Calu3 (cell line): Measurements from ENCODE around the gene AP1M1. TPM values are rescaled to one million over a fixed set of nuclear protein-coding genes. Genes with fewer than 3 reads are reported as not detected.

Source experiments
- BruUV-seq: library from RNA; stranded (reverse); fragments of 400-500 nt; replicated peaks from 2 replicates; lab custom pipeline; 2021; lab: Mats Ljungman, UMichigan
- CTCF ChIA-PET: fragments of 300-600 bp; sonication (Branson Sonifier 250); formaldehyde crosslinking; loops from one replicate; lab custom pipeline; 2022; ENCODE audit warnings: antibody characterized with exemption; lab: Charles Lee
- DNase-seq: peaks from one replicate; pipeline ENCODE4 v3.0.0; 2022
- H3K27ac Mint-ChIP-seq: one replicate; pipeline ENCODE4 v1.8.0; 2022; ENCODE audit warnings: mixed read lengths; ENCODE audit not compliant: unreplicated experiment
- H3K27me3 Mint-ChIP-seq: one replicate; pipeline ENCODE4 v1.8.0; 2022; ENCODE audit warnings: mixed read lengths; ENCODE audit not compliant: unreplicated experiment
- H3K36me3 Mint-ChIP-seq: one replicate; pipeline ENCODE4 v1.8.0; 2022; ENCODE audit warnings: mild to moderate bottlenecking, moderate library complexity, mixed read lengths; ENCODE audit not compliant: insufficient read depth, unreplicated experiment
- H3K4me1 Mint-ChIP-seq: one replicate; pipeline ENCODE4 v1.8.0; 2022; ENCODE audit warnings: mild to moderate bottlenecking, low read depth, mixed read lengths; ENCODE audit not compliant: unreplicated experiment
- H3K4me3 Mint-ChIP-seq: one replicate; pipeline ENCODE4 v1.8.0; 2022; ENCODE audit warnings: mild to moderate bottlenecking, low read depth, moderate library complexity, mixed read lengths; ENCODE audit not compliant: unreplicated experiment
- H3K9me3 Mint-ChIP-seq: one replicate; pipeline ENCODE4 v1.8.0; 2022; ENCODE audit warnings: low read depth, mixed read lengths; ENCODE audit not compliant: unreplicated experiment
- CTCF ChIP-seq: fragments of 200-600 bp; IDR thresholded peaks from one replicate; pipeline ENCODE4 v1.8.0; 2022; ENCODE audit warnings: antibody characterized with exemption; ENCODE audit not compliant: unreplicated experiment
- intact Hi-C: fragments of 100-400 bp; cut with micrococcal nuclease; formaldehyde crosslinking; loops from one replicate; pipeline ENCODE4 v1.10.0; 2022; ENCODE audit not compliant: unreplicated experiment
- total RNA-seq: library from RNA; stranded (reverse); gene quantifications from 2 replicates; pipeline ENCODE4 v1.2.3, GENCODE V29; 2022

Gene AP1M1
- total RNA-seq, 1 experiment from 2014 or later: 31.5 TPM

GRCh38 chr19:16272945-16273344 is 75.2 kb downstream of the AP1M1 start:
- Mint-ChIP-seq H3K36me3 (no peaks in the 10 kb centered on the region), H3K4me1 (no peaks in the 10 kb centered on the region), H3K27ac (no peak overlapping the region), H3K9me3 (no peaks in the 10 kb centered on the region), H3K4me3 (no peak overlapping the region), H3K27me3 (no peaks in the 10 kb centered on the region)
- BruUV-seq: no TSS peak
- DNase-seq: no peak
- CTCF ChIA-PET: no interaction called here
- intact Hi-C loops: no loop called here
- no peak for TF ChIP-seq CTCF

- BruUV-seq: no TSS peak
- intact Hi-C loops: no loop called here
These were observed 76.7 kb downstream of the AP1M1 start for GRCh38 chr19:16274447-16274846.

GRCh38 chr19:16280306-16280705 is 82.6 kb downstream of the AP1M1 start:
- CTCF ChIA-PET: no interaction called here
- H3K4me3 Mint-ChIP-seq: no peak overlapping the region
- no TSS peak for BruUV-seq
- no peaks in the 10 kb centered on the region for H3K4me1 Mint-ChIP-seq
- H3K36me3 Mint-ChIP-seq: no peaks in the 10 kb centered on the region
- H3K27me3 Mint-ChIP-seq: no peaks in the 10 kb centered on the region
- no peak overlapping the region for H3K27ac Mint-ChIP-seq
- H3K9me3 Mint-ChIP-seq: no peaks in the 10 kb centered on the region
- no peak for DNase-seq
- intact Hi-C loops: no loop called here
- no peak for TF ChIP-seq CTCF

More at GRCh38 chr19:16274447-16274846, 76.7 kb downstream of the AP1M1 start:
- CTCF ChIA-PET: no interaction called here
- TF ChIP-seq CTCF: no peak
- H3K9me3 Mint-ChIP-seq: no peaks in the 10 kb centered on the region
- H3K4me1 Mint-ChIP-seq: no peaks in the 10 kb centered on the region
- no peaks in the 10 kb centered on the region for H3K36me3 Mint-ChIP-seq
- no peak overlapping the region for H3K4me3 Mint-ChIP-seq
- no peak overlapping the region for H3K27ac Mint-ChIP-seq
- no peaks in the 10 kb centered on the region for H3K27me3 Mint-ChIP-seq
- DNase-seq: no peak

- Mint-ChIP-seq H3K27me3 (peaks cover 7% of the 10 kb centered on the region), H3K4me3 (no peak overlapping the region), H3K4me1 (peaks cover 5% of the 10 kb centered on the region), H3K36me3 (no peaks in the 10 kb centered on the region), H3K9me3 (no peaks in the 10 kb centered on the region), H3K27ac (no peak overlapping the region)
- DNase-seq: no peak
- no TSS peak for BruUV-seq
- CTCF ChIA-PET: no interaction called here
- intact Hi-C loops: no loop called here
- no peak for TF ChIP-seq CTCF
These were observed 84.0 kb downstream of the AP1M1 start for GRCh38 chr19:16281743-16282142.
